SK-N-SH (cell line): ENCODE data around the gene HNRNPAB.

ENCODE experiments used
- CHD2 ChIP-seq: fragments of 150-350 bp; IDR thresholded peaks from 2 replicates; pipeline ENCODE4 v1.6.1; 2018; ENCODE audit warnings: low read length; ENCODE audit not compliant: partially characterized antibody
- JUND ChIP-seq: IDR thresholded peaks from 2 replicates; pipeline ENCODE4 v1.4.0; 2012
- MEF2A ChIP-seq: IDR thresholded peaks from 2 replicates; pipeline ENCODE4 v1.4.0; 2012; ENCODE audit warnings: low read depth, borderline replicate concordance
- SIN3A ChIP-seq: IDR thresholded peaks from 2 replicates; pipeline ENCODE4 v1.6.1; 2012; ENCODE audit warnings: low read depth, mild to moderate bottlenecking, low read length, moderate library complexity, borderline replicate concordance
- TF ChIP-seq, protein P1 (sequence below): fragments of 200-600 bp; sonication (generic); IDR thresholded peaks from 2 replicates; pipeline ENCODE4 v1.6.1; 2017; ENCODE audit warnings: antibody characterized with exemption, mild to moderate bottlenecking, moderate library complexity
- TF ChIP-seq, protein P2 (sequence below): IDR thresholded peaks from 2 replicates; pipeline ENCODE4; 2012

DNA sequence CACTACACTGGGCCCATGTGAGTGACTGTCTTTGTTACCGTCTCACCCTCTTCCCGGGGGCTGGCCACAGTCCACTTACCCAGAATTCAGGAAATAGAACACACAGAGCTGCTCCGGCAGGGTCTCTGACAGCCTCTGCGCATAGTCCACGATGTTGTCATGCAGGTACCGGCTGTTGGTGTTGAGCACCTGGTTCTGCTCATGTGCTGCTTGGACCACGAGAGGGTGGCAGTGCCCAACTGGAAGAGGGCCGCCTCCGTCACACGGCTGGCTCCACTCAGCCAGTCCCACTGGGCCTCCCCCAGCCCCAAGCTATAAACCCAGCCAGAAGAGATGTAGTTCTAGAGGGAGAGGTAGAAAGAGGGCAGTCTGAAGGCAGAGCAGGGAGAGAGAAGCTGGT, 25.5 kb downstream of the HNRNPAB start:
- TF ChIP-seq, protein P1, sequence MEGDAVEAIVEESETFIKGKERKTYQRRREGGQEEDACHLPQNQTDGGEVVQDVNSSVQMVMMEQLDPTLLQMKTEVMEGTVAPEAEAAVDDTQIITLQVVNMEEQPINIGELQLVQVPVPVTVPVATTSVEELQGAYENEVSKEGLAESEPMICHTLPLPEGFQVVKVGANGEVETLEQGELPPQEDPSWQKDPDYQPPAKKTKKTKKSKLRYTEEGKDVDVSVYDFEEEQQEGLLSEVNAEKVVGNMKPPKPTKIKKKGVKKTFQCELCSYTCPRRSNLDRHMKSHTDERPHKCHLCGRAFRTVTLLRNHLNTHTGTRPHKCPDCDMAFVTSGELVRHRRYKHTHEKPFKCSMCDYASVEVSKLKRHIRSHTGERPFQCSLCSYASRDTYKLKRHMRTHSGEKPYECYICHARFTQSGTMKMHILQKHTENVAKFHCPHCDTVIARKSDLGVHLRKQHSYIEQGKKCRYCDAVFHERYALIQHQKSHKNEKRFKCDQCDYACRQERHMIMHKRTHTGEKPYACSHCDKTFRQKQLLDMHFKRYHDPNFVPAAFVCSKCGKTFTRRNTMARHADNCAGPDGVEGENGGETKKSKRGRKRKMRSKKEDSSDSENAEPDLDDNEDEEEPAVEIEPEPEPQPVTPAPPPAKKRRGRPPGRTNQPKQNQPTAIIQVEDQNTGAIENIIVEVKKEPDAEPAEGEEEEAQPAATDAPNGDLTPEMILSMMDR = no peak
- TF ChIP-seq CHD2 (no peak), MEF2A (no peak), JUND (no peak), SIN3A (no peak)
- TF ChIP-seq, protein P2, sequence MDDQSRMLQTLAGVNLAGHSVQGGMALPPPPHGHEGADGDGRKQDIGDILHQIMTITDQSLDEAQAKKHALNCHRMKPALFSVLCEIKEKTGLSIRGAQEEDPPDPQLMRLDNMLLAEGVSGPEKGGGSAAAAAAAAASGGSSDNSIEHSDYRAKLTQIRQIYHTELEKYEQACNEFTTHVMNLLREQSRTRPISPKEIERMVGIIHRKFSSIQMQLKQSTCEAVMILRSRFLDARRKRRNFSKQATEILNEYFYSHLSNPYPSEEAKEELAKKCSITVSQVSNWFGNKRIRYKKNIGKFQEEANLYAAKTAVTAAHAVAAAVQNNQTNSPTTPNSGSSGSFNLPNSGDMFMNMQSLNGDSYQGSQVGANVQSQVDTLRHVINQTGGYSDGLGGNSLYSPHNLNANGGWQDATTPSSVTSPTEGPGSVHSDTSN = no peak
